PC-9 (cell line): ENCODE data around the gene DYNC1H1. TPM values are rescaled to one million over a fixed set of nuclear protein-coding genes. Genes with fewer than 3 reads are reported as not detected.

Experiments used
- BruUV-seq: library from RNA; stranded (reverse); fragments of 400-500 nt; replicated peaks from 2 replicates; lab custom pipeline; 2021; lab: Mats Ljungman, UMichigan
- CTCF ChIA-PET: fragments of 300-600 bp; sonication (Branson Sonifier 250); formaldehyde crosslinking; loops from one replicate; lab custom pipeline; 2022; ENCODE audit warnings: antibody characterized with exemption; lab: Charles Lee
- POLR2A ChIA-PET: fragments of 300-600 bp; sonication (Branson Sonifier 250); formaldehyde crosslinking; loops from one replicate; lab custom pipeline; 2022; ENCODE audit warnings: antibody characterized with exemption; ENCODE audit not compliant: unreplicated experiment; lab: Charles Lee
- DNase-seq, 2 experiments: peaks; one replicate each; pipeline versions ENCODE4 v3.0.0 to v3.0.0-alpha.2; 2015 to 2022; ENCODE audit warnings: mixed read lengths in 1 of 2
- H2AFZ ChIP-seq: fragments of 200-600 bp; sonication (generic); 2 replicates; pipeline ENCODE4 v1.8.1; 2017; ENCODE audit warnings: antibody characterized with exemption
- H3F3A ChIP-seq: fragments of 200-600 bp; sonication (generic); 2 replicates; pipeline ENCODE4 v1.8.1; 2017; ENCODE audit warnings: antibody characterized with exemption, mild to moderate bottlenecking, low read depth; ENCODE audit not compliant: insufficient read depth
- H3K27ac ChIP-seq: fragments of 200-600 bp; sonication (generic); 2 replicates; pipeline ENCODE4 v1.6.1; 2016; ENCODE audit warnings: mixed run types
- H3K27me3 ChIP-seq: fragments of 200-600 bp; sonication (generic); 2 replicates; pipeline ENCODE4 v1.6.1; 2016; ENCODE audit warnings: low read depth, mixed run types; ENCODE audit not compliant: insufficient read depth
- H3K36me3 ChIP-seq: fragments of 200-600 bp; sonication (generic); 2 replicates; pipeline ENCODE4 v1.6.1; 2016; ENCODE audit warnings: low read depth, mixed run types
- H3K4me1 ChIP-seq: fragments of 200-600 bp; sonication (generic); replicated peaks from 2 replicates; pipeline ENCODE4 v1.6.1; 2016; ENCODE audit warnings: mixed run types; ENCODE audit not compliant: insufficient read depth
- H3K4me2 ChIP-seq: fragments of 200-600 bp; sonication (generic); 2 replicates; pipeline ENCODE4 v1.6.1; 2017; ENCODE audit warnings: mixed run types
- H3K4me3 ChIP-seq: fragments of 200-600 bp; sonication (generic); 2 replicates; pipeline ENCODE4 v1.6.1; 2016; ENCODE audit warnings: mixed run types
- H3K79me2 ChIP-seq: fragments of 200-600 bp; sonication (generic); 2 replicates; pipeline ENCODE4 v1.6.1; 2017; ENCODE audit warnings: low read depth, mixed run types
- H3K9me2 ChIP-seq: fragments of 200-600 bp; sonication (generic); 2 replicates; pipeline ENCODE4 v1.8.1; 2017; ENCODE audit warnings: mild to moderate bottlenecking; ENCODE audit not compliant: insufficient read depth
- H3K9me3 ChIP-seq: fragments of 200-600 bp; sonication (generic); 2 replicates; pipeline ENCODE4 v1.8.1; 2016; ENCODE audit warnings: low read depth; ENCODE audit not compliant: insufficient read depth
- H4K20me1 ChIP-seq: fragments of 200-600 bp; sonication (generic); 2 replicates; pipeline ENCODE4 v1.8.1; 2017; ENCODE audit not compliant: insufficient read depth
- CTCF ChIP-seq: fragments of 200-600 bp; sonication (generic); conservative IDR thresholded peaks from 2 replicates; pipeline ENCODE4 v1.6.1; 2017; ENCODE audit warnings: mixed run types, antibody characterized with exemption, mild to moderate bottlenecking, moderate library complexity
- EZH2 ChIP-seq: fragments of 200-600 bp; sonication (generic); IDR thresholded peaks from 2 replicates; pipeline ENCODE4 v1.8.0; 2017; ENCODE audit warnings: antibody characterized with exemption, low read depth
- intact Hi-C: fragments of 100-400 bp; cut with micrococcal nuclease; formaldehyde crosslinking; loops from one replicate; pipeline ENCODE4 v1.10.0; 2022; ENCODE audit not compliant: unreplicated experiment
- total RNA-seq: library from RNA; stranded (reverse); gene quantifications from 2 replicates; pipeline ENCODE4 v1.2.3, GENCODE V29; 2021

DYNC1H1 gene
- total RNA-seq, 1 experiment from 2014 or later, result 1,268 TPM

GRCh38 chr14:102042699-102043098, 78.3 kb downstream of the DYNC1H1 start:
- TF ChIP-seq CTCF (no peak), EZH2 (no peak)
- H3K9me3 ChIP-seq, result no peaks in the 10 kb centered on the region
- no peak for DNase-seq
- H3K36me3 ChIP-seq, result peaks cover 66% of the 10 kb centered on the region
- no peaks in the 10 kb centered on the region for H3K27me3 ChIP-seq
- no peak overlapping the region for H3K27ac ChIP-seq
- ChIA-PET POLR2A (no interaction called here), CTCF (no interaction called here)
- no TSS peak for BruUV-seq
- no peak overlapping the region for H2AFZ ChIP-seq
- peaks cover 3% of the 10 kb centered on the region for H3K4me1 ChIP-seq
- H3K4me3 ChIP-seq, result no peak overlapping the region
- peaks cover 6% of the 10 kb centered on the region; the same call in 1 of the 2 replicates for H4K20me1 ChIP-seq
- no peaks in the 10 kb centered on the region for H3K9me2 ChIP-seq
- peaks cover 6% of the 10 kb centered on the region; the same call in 1 of the 2 replicates for H3K79me2 ChIP-seq
- peaks cover 80% of the 10 kb centered on the region for H3F3A ChIP-seq
- intact Hi-C loops, result no loop called here
- no peak overlapping the region for H3K4me2 ChIP-seq

- Histone ChIP-seq H3K4me3 (no peak overlapping the region), H3K4me2 (no peak overlapping the region), H4K20me1 (peaks cover 6% of the 10 kb centered on the region; the same call in 1 of the 2 replicates), H3K4me1 (peaks cover 3% of the 10 kb centered on the region), H3K79me2 (peaks cover 6% of the 10 kb centered on the region; the same call in 1 of the 2 replicates), H3K27ac (no peak overlapping the region), H3K36me3 (peaks cover 66% of the 10 kb centered on the region), H3K27me3 (no peaks in the 10 kb centered on the region), H2AFZ (no peak overlapping the region), H3K9me2 (no peaks in the 10 kb centered on the region), H3F3A (peaks cover 79% of the 10 kb centered on the region), H3K9me3 (no peaks in the 10 kb centered on the region)
- intact Hi-C loops, result no loop called here
- DNase-seq, result no peak
- TF ChIP-seq EZH2, result no peak
- TF ChIP-seq CTCF, result no peak
- no TSS peak for BruUV-seq
- CTCF ChIA-PET, result interaction anchor here (0.7 kb wide), 2 partner anchors 54 to 96 kb away, joined by 4 to 6 read pairs; no protein-coding TSS in a partner anchor
- POLR2A ChIA-PET, result no interaction called here
These were observed 79.1 kb downstream of the DYNC1H1 start for GRCh38 chr14:102043251-102044025.

GRCh38 chr14:102044566-102044965, 80.2 kb downstream of the DYNC1H1 start:
- peaks cover 83% of the 10 kb centered on the region for H3F3A ChIP-seq
- intact Hi-C loops, result no loop called here
- no peaks in the 10 kb centered on the region for H3K27me3 ChIP-seq
- H3K4me1 ChIP-seq, result peaks cover 3% of the 10 kb centered on the region
- ChIA-PET CTCF (interaction anchor here (2.4 kb wide), 1 partner anchor 52 kb away, joined by 21 read pairs; no protein-coding TSS in a partner anchor), POLR2A (no interaction called here)
- peaks cover 6% of the 10 kb centered on the region; the same call in 1 of the 2 replicates for H4K20me1 ChIP-seq
- H3K9me3 ChIP-seq, result no peaks in the 10 kb centered on the region
- no peak overlapping the region for H2AFZ ChIP-seq
- no peak overlapping the region for H3K4me2 ChIP-seq
- peaks cover 67% of the 10 kb centered on the region for H3K36me3 ChIP-seq
- no peak overlapping the region for H3K27ac ChIP-seq
- no TSS peak for BruUV-seq
- TF ChIP-seq EZH2 (no peak), CTCF (no peak)
- H3K79me2 ChIP-seq, result peaks cover 6% of the 10 kb centered on the region; the same call in 1 of the 2 replicates
- DNase-seq, result no peak
- no peak overlapping the region for H3K4me3 ChIP-seq
- H3K9me2 ChIP-seq, result no peaks in the 10 kb centered on the region
